Fibroblast of the aortic adventitia (primary cell): ENCODE data around the gene ALDH8A1. TPM values are rescaled to one million over a fixed set of nuclear protein-coding genes. Genes with fewer than 3 reads are reported as not detected.
A peak's percentile ranks its signal among the peaks of the same experiment; 100 is the strongest.

ENCODE experiments used
- DNase-seq: peaks from one replicate; pipeline ENCODE4 v3.0.0-alpha.2; 2010; ENCODE audit warnings: low read depth
- H3K4me3 ChIP-seq: 2 replicates; pipeline ENCODE4 v1.5.1; 2011; ENCODE audit warnings: low read depth, mild to moderate bottlenecking, control low read depth, low read length, moderate library complexity
- CTCF ChIP-seq: IDR thresholded peaks from 2 replicates; pipeline ENCODE4 v1.5.1; 2011; ENCODE audit warnings: mild to moderate bottlenecking, low read length, control low read depth, inconsistent platforms; ENCODE audit not compliant: insufficient read depth
- total RNA-seq: library from RNA; depleted of rRNA; stranded (reverse); fragments of >200 nt; gene quantifications from 2 replicates; pipeline ENCODE4 v1.2.3, GENCODE V29; 2012; ENCODE audit warnings: low replicate concordance

ALDH8A1 gene
- total RNA-seq, 1 donor, result 0.09 TPM

DNA sequence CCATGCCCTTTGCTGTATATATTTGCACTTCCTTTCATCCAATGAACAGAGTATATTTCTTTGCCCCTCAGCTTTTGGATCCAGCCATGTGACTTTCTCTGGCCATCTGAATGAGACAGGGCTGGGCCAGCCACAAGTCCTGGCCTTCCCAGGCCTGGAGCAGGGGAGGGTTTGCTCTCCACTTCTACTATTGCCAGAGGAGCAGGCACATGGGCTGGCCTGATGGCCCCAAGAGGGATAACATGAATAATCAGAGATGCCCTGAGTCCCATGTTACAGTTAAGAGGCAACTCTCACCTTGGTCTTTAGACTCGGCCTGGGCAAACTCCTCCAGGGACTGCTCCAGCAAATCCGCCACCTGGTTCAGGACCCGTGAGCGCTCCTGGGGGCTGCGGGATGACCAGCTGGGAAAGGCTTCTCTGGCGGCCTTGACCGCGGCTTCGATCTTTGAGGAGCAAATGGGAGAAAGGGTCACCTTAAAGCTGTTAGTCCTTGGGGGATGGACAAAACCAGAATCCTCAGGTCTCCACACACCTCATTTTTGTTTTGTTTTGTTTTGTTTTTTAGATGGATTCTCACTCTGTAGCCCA is 6.3 kb downstream of the ALDH8A1 start:
- TF ChIP-seq CTCF, result no peak
- no peak overlapping the region for H3K4me3 ChIP-seq
- no peak for DNase-seq

DNA sequence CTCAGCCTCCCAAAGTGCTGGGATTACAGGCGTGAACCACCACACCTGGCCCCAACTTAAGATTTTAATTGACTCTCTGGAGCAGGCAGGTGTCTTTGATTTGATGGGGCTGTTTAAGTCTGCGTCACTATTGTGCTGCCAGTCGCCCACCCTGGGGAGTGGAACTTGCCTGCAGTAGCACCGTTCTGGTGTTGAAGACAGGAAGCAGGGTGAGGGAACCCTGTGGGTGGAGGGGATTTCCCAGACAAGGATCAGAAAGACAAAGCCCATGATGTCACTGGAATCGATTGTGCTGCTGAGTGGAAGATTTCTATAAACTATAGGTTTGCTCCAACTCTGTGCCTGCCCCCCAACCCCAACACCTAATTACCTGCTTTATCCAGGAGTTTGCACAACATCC is 11.0 kb downstream of the ALDH8A1 start:
- no peak overlapping the region for H3K4me3 ChIP-seq
- no peak for DNase-seq
- no peak for TF ChIP-seq CTCF

- no peak for DNase-seq
- TF ChIP-seq CTCF, result no peak
- H3K4me3 ChIP-seq, result no peak overlapping the region
Observed at GRCh38 chr6:134937426-134937825, 12.5 kb downstream of the ALDH8A1 start.

DNA sequence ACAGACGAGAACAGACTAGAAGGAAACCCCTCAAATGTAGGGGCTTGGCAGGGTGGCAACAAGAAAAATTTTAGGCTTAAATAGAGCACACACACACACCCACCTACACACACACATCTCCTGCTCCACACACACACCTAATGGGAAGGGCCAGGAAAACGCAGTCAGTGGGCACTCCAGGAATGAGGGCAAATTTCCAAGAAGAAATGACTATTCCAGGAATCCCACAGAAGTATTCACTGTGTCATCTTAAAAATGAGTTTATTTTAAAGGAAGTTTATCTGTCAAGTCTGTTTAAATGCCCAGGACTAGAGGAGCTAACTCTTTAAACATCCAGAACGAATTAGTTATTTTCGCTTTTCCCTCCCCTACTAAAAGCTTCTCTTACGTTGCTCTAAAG is 13.0 kb downstream of the ALDH8A1 start:
- H3K4me3 ChIP-seq, result no peak overlapping the region

DNA sequence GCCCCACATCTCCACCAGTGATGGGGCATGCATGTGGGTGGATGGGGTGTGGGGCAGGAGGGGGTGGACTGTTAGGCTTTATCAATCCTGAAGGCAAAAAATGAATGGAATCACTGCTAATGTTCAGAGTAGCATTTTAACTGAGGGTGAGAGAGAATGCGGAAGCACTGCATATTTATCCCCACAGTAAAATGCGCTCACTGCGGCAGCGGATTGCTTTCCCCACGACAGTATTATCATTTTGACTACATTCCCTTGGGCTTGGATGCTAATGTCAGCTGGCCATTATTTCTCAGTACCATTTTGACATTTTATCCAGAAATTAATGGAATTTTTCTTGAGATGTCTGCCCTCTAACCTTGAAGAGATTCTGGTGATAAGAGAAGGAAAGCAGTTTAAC is 13.4 kb downstream of the ALDH8A1 start:
- no peak for DNase-seq
- TF ChIP-seq CTCF, result no peak
- no peak overlapping the region for H3K4me3 ChIP-seq

More for the DNA sequence above, 13.0 kb downstream of the ALDH8A1 start:
- DNase-seq, result peak; percentile 79
- no peak for TF ChIP-seq CTCF

GRCh38 chr6:134934793-134935485 is 15.0 kb downstream of the ALDH8A1 start:
- DNase-seq, result no peak
- H3K4me3 ChIP-seq, result no peak overlapping the region
- no peak for TF ChIP-seq CTCF
